ENCODE results near the gene SNIP1. TPM values are rescaled to one million over a fixed set of nuclear protein-coding genes. Genes with fewer than 3 reads are reported as not detected.
A peak's percentile ranks its signal among the peaks of the same experiment; 100 is the strongest.

SNIP1 gene, protein sequence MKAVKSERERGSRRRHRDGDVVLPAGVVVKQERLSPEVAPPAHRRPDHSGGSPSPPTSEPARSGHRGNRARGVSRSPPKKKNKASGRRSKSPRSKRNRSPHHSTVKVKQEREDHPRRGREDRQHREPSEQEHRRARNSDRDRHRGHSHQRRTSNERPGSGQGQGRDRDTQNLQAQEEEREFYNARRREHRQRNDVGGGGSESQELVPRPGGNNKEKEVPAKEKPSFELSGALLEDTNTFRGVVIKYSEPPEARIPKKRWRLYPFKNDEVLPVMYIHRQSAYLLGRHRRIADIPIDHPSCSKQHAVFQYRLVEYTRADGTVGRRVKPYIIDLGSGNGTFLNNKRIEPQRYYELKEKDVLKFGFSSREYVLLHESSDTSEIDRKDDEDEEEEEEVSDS
- 21.4 TPM for total RNA-seq (ENCODE audit: unreplicated experiment)
- long read RNA-seq, full-length matches to known transcripts, result 3 of 4 reads
- long read RNA-seq, partial matches to known transcripts, result 0 of 4 reads
- long read RNA-seq, other reads (novel, unspliced or antisense), result 1 of 4 reads

DNA sequence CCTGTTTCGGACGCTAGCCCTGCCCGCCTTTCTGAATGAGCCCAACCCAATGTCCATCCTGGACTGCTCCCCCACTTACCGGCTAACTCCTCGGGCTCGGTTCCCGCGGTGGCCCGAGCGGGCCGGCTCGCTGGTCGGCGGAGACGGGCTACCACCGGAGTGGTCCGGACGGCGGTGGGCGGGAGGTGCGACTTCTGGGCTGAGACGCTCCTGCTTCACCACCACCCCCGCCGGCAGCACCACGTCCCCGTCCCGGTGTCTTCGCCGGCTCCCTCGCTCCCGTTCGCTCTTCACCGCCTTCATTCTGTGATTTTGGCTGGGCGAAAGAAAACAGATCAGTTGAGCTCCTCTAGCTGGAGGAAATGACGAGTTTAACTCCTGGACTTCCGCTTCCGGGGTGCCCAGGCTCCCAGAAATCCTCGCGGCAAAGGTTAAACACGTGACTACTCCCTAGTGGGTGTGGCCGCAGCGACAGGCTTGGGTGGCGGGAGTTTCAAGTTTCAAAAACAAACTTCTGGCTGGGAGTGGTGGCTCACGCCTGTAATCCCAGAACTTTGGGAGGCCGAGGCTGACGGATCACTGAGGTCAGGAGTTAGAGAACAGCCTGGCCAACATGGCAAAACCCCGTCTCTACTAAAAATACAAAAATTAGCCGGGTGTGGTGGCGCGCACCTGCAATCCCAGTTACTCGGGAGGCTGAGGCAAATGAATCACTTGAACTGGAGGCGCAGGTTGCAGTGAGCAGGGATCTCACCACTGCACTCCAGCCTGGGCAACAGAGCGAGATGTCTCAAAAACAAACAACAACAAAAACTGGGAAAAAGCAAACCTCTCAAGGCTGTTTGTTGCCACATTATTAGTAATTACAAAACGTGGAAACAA lies at the start of gene SNIP1:
TSS of gene SNIP1 (minus strand) at position 367 of the 882 bp plus-strand sequence. CDS start at position 303, 64 bp downstream.
- Mint-ChIP-seq H3K4me1 (ENCODE audit: unreplicated experiment) (peaks cover 23% of the 10 kb centered on the region), H3K27ac (ENCODE audit: unreplicated experiment) (peak within 1 kb of the TSS; percentile 95), H3K9me3 (ENCODE audit: unreplicated experiment) (no peaks in the 10 kb centered on the region)

DNA sequence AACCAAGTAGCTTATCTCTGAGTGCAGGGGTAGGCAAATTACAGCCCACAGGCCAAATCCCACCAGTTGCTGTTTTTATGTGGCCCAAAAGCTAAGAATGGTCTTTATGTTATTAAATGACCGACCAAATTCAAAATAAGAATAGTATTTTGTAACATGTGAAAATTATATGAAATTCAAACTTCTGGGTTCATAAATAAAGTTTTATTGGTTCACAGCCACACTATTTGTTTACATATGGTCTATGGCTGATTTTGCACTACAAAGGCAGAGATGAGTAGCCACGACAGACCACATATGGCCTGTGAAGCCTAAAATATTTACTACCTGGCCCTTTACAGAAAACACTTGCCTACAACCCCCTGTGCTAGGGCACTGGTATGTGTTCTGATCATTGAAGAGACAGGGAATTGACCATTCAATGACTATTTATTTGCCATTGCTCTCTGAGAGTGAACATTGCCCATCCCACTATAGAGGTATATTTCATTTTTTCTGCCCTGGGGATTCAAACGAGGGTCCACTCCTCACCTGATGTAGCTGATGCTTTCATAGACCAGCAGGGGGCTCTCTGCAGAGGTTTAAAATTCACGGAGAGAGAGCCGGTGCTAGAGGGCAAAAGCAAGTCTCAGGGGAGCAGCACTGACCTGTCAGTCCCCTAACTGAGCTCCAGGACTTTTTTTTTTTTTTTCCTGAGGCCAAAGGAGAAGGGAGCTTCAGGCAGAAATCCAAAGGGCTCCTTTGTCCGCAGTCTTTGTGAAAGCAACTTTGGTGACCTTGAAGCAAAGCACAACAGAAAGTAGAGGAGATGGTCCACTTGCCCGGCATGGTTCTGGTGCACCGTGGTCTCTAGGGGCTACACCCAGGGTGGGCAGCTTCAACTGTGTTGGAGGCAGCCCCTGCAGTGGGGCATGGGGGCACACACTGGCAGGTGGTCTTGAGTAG lies 48.9 kb upstream of the SNIP1 start:
- H3K4me1 Mint-ChIP-seq (ENCODE audit: unreplicated experiment), result no peaks in the 10 kb centered on the region
- H3K4me3 Mint-ChIP-seq (ENCODE audit: unreplicated experiment), result no peak overlapping the region
- H3K27ac Mint-ChIP-seq (ENCODE audit: unreplicated experiment), result no peak overlapping the region
- DNase-seq (ENCODE audit: low spot score), result peak; percentile 35
- TF ChIP-seq, protein P1, sequence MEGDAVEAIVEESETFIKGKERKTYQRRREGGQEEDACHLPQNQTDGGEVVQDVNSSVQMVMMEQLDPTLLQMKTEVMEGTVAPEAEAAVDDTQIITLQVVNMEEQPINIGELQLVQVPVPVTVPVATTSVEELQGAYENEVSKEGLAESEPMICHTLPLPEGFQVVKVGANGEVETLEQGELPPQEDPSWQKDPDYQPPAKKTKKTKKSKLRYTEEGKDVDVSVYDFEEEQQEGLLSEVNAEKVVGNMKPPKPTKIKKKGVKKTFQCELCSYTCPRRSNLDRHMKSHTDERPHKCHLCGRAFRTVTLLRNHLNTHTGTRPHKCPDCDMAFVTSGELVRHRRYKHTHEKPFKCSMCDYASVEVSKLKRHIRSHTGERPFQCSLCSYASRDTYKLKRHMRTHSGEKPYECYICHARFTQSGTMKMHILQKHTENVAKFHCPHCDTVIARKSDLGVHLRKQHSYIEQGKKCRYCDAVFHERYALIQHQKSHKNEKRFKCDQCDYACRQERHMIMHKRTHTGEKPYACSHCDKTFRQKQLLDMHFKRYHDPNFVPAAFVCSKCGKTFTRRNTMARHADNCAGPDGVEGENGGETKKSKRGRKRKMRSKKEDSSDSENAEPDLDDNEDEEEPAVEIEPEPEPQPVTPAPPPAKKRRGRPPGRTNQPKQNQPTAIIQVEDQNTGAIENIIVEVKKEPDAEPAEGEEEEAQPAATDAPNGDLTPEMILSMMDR (IDR thresholded peaks at IDR 0.05; ENCODE audit: unreplicated experiment), result peak; percentile 59
- H3K36me3 Mint-ChIP-seq (ENCODE audit: low read depth, unreplicated experiment), result no peaks in the 10 kb centered on the region
- no peaks in the 10 kb centered on the region for H3K9me3 Mint-ChIP-seq (ENCODE audit: unreplicated experiment)
- H3K27me3 Mint-ChIP-seq (ENCODE audit: unreplicated experiment), result peaks cover 3% of the 10 kb centered on the region

More for the DNA sequence above, at the start of gene SNIP1:
- H3K27me3 Mint-ChIP-seq (ENCODE audit: unreplicated experiment), result peaks cover 12% of the 10 kb centered on the region
- DNase-seq (ENCODE audit: low spot score), result peak; percentile 63
- TF ChIP-seq, protein P1 (IDR thresholded peaks at IDR 0.05; ENCODE audit: unreplicated experiment), result no peak
- H3K36me3 Mint-ChIP-seq (ENCODE audit: low read depth, unreplicated experiment), result peaks cover 20% of the 10 kb centered on the region
- H3K4me3 Mint-ChIP-seq (ENCODE audit: unreplicated experiment), result peak within 1 kb of the TSS; percentile 99

DNA sequence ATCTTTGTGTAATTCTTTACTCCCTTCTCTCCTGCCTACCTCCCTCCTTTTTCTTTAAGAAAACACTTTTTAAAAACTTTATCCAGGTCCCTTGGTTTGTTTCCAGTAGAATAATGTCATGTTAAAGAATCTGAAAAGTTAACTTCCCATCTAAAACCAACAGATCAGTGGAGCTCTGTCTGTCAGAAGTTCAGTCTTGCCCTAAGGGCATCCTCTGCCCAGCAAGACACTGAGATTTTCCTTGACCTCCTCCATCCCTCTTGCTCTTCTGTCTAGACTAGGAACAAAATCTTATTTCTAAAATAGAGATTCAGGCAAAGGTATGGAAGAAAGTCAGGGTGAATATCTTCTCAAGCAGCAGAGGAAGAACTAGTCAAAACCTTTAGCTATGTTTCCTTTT lies 47.3 kb upstream of the SNIP1 start:
- DNase-seq (ENCODE audit: low spot score), result no peak
- no peak overlapping the region for H3K27ac Mint-ChIP-seq (ENCODE audit: unreplicated experiment)
- TF ChIP-seq, protein P1 (IDR thresholded peaks at IDR 0.05; ENCODE audit: unreplicated experiment), result no peak
- H3K4me3 Mint-ChIP-seq (ENCODE audit: unreplicated experiment), result no peak overlapping the region
- no peaks in the 10 kb centered on the region for H3K36me3 Mint-ChIP-seq (ENCODE audit: low read depth, unreplicated experiment)
- H3K9me3 Mint-ChIP-seq (ENCODE audit: unreplicated experiment), result no peaks in the 10 kb centered on the region
- H3K4me1 Mint-ChIP-seq (ENCODE audit: unreplicated experiment), result no peaks in the 10 kb centered on the region
- peaks cover 3% of the 10 kb centered on the region for H3K27me3 Mint-ChIP-seq (ENCODE audit: unreplicated experiment)

DNA sequence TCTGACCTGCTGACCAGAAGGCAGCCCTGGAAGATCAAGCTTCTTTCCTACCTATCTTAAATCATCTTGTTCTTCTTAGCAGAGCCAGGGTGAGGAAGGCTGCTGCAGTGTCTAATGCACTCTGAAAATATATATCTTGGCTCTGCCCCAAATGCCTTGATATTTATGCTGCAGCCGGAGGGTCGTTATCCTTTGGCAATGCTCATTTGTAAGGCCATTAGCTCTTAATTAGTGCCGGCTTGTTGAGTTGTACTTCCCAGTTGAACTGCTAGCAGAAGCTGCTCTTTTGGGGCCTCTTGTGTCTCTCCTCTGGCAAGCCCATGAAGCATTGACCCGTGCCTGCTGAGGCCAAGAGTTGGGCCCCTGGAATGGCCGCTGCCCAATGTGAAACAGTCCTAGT lies 45.8 kb upstream of the SNIP1 start:
- Mint-ChIP-seq H3K27me3 (ENCODE audit: unreplicated experiment) (peaks cover 9% of the 10 kb centered on the region), H3K4me3 (ENCODE audit: unreplicated experiment) (no peak overlapping the region), H3K9me3 (ENCODE audit: unreplicated experiment) (no peaks in the 10 kb centered on the region)

More for the DNA sequence above, 45.8 kb upstream of the SNIP1 start:
- Mint-ChIP-seq H3K27ac (ENCODE audit: unreplicated experiment) (no peak overlapping the region), H3K36me3 (ENCODE audit: low read depth, unreplicated experiment) (no peaks in the 10 kb centered on the region), H3K4me1 (ENCODE audit: unreplicated experiment) (peaks cover 11% of the 10 kb centered on the region)
- TF ChIP-seq, protein P1 (IDR thresholded peaks at IDR 0.05; ENCODE audit: unreplicated experiment), result no peak
- no peak for DNase-seq (ENCODE audit: low spot score)

All from endothelial cell (in vitro differentiated cells).